Activated CD4-positive, alpha-beta T cell treated with anti-CD3 and anti-CD28 coated beads, Interleukin-2, amount 10 ng/mL, durations not matched to agents 7 days and 5 days (primary cell): ENCODE data around the gene AUTS2. TPM values are rescaled to one million over a fixed set of nuclear protein-coding genes. Genes with fewer than 3 reads are reported as not detected.

Experiments used
- CTCF ChIA-PET: fragments of 350-600 bp; sonication (Branson Sonifier 250); formaldehyde crosslinking; loops from one replicate; lab custom pipeline; 2021; ENCODE audit warnings: antibody characterized with exemption; lab: Charles Lee
- POLR2A ChIA-PET: fragments of 350-600 bp; sonication (Branson Sonifier 250); formaldehyde crosslinking; loops from one replicate; lab custom pipeline; 2021; ENCODE audit warnings: antibody characterized with exemption; lab: Charles Lee
- DNase-seq: peaks from one replicate; pipeline ENCODE4 v3.0.0-alpha.2; 2020
- H3K27ac Mint-ChIP-seq: one replicate; pipeline ENCODE4 v1.8.0; 2021; ENCODE audit warnings: mild to moderate bottlenecking, moderate library complexity, mixed read lengths
- H3K27me3 Mint-ChIP-seq: one replicate; pipeline ENCODE4 v1.8.0; 2021; ENCODE audit warnings: mixed read lengths
- H3K36me3 Mint-ChIP-seq: one replicate; pipeline ENCODE4 v1.8.0; 2021; ENCODE audit warnings: low read depth, mixed read lengths
- H3K4me1 Mint-ChIP-seq: one replicate; pipeline ENCODE4 v1.8.0; 2021; ENCODE audit warnings: mixed read lengths
- H3K4me3 Mint-ChIP-seq: one replicate; pipeline ENCODE4 v1.8.0; 2021; ENCODE audit warnings: mild to moderate bottlenecking, moderate library complexity, mixed read lengths
- H3K9me3 Mint-ChIP-seq: one replicate; pipeline ENCODE4 v1.8.0; 2021; ENCODE audit warnings: mixed read lengths
- total RNA-seq, 2 experiments: library from RNA; stranded (reverse); gene quantifications; one replicate each; pipeline ENCODE4 v1.2.3, GENCODE V29; 2021

AUTS2 gene
- total RNA-seq, 2 experiments from 2014 or later, result 13.9 to 18.9 TPM

DNA sequence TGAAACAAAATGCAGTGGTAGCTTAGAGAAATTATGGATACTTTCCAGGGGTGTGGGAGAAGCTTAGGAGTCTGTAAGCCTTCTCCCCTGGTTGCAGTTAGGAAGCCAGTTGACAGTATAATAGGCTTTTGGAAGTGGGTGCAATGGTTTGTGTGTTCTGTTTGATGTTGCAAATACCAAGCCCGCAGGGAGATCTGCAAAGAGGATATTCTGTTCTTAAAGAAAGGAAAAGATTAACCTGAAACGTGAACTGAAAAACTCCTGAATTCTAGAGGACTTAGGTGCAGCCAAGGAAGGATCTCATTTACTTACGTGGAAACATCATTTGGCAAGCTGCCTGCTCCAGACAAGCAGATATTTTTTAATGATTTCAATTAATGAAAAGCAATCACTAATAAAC lies 496.6 kb downstream of the AUTS2 start:
- no peaks in the 10 kb centered on the region for H3K4me1 Mint-ChIP-seq
- no peaks in the 10 kb centered on the region for H3K27me3 Mint-ChIP-seq
- ChIA-PET POLR2A (no interaction called here), CTCF (no interaction called here)
- H3K27ac Mint-ChIP-seq, result no peak overlapping the region
- no peaks in the 10 kb centered on the region for H3K9me3 Mint-ChIP-seq
- DNase-seq, result no peak
- H3K36me3 Mint-ChIP-seq, result no peaks in the 10 kb centered on the region
- H3K4me3 Mint-ChIP-seq, result no peak overlapping the region

DNA sequence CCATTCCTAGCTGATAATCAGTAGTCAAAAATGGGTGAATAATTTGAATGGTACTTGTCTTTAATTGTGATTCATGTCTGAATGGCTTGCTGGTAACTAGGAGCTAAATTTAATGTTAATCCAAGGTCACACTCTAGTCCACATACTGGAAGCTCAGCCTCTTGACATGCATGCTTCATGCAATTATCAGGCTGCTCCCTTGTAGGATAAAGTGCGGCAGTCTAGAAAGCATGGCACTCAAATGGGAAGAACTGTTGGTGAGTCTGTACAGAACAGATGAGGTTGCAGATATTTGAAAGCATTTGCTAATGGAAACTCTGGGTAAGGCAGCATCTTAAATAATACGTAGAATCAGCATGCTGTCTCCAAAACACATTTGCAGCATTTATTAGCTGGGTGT lies 499.4 kb downstream of the AUTS2 start:
- Mint-ChIP-seq H3K27ac (no peak overlapping the region), H3K36me3 (no peaks in the 10 kb centered on the region), H3K4me1 (no peaks in the 10 kb centered on the region), H3K9me3 (no peaks in the 10 kb centered on the region), H3K27me3 (no peaks in the 10 kb centered on the region), H3K4me3 (no peak overlapping the region)
- CTCF ChIA-PET, result no interaction called here
- DNase-seq, result no peak
- POLR2A ChIA-PET, result no interaction called here

DNA sequence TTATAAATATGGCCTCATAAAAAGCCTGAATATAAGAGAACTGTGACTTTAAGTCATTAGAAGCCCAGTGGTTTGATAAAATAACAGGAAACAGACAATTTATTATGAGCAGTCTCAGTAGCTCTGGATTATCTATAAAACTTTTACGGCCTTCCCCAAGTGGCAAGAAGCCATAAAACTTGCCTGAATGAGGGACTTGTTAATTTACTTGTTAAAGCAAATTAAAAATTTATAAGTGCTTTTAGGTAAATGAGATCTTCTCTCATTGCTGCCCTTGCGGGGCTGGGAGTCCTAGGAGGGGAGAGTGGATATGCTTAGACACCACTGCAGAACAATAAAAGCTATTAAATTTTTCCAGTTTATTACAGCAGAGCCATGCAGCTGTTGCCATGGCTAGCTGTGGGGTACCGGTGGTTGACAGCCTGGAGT lies 499.9 kb downstream of the AUTS2 start:
- no peaks in the 10 kb centered on the region for H3K4me1 Mint-ChIP-seq
- H3K4me3 Mint-ChIP-seq, result no peak overlapping the region
- H3K27me3 Mint-ChIP-seq, result no peaks in the 10 kb centered on the region
- DNase-seq, result no peak
- no peaks in the 10 kb centered on the region for H3K9me3 Mint-ChIP-seq
- CTCF ChIA-PET, result no interaction called here
- H3K36me3 Mint-ChIP-seq, result no peaks in the 10 kb centered on the region
- no peak overlapping the region for H3K27ac Mint-ChIP-seq
- POLR2A ChIA-PET, result no interaction called here

GRCh38 chr7:70098905-70099672 lies 500.8 kb downstream of the AUTS2 start:
- Mint-ChIP-seq H3K4me3 (no peak overlapping the region), H3K4me1 (no peaks in the 10 kb centered on the region), H3K27me3 (no peaks in the 10 kb centered on the region), H3K36me3 (no peaks in the 10 kb centered on the region), H3K27ac (no peak overlapping the region), H3K9me3 (no peaks in the 10 kb centered on the region)
- CTCF ChIA-PET, result no interaction called here
- DNase-seq, result no peak
- POLR2A ChIA-PET, result no interaction called here

- H3K36me3 Mint-ChIP-seq, result no peaks in the 10 kb centered on the region
- no peaks in the 10 kb centered on the region for H3K27me3 Mint-ChIP-seq
- no peaks in the 10 kb centered on the region for H3K9me3 Mint-ChIP-seq
- CTCF ChIA-PET, result interaction anchor here (0.6 kb wide), 1 partner anchor 1126 kb away, joined by 3 read pairs; no protein-coding TSS in a partner anchor
- H3K4me1 Mint-ChIP-seq, result no peaks in the 10 kb centered on the region
- no peak for DNase-seq
- POLR2A ChIA-PET, result no interaction called here
- H3K27ac Mint-ChIP-seq, result no peak overlapping the region
- no peak overlapping the region for H3K4me3 Mint-ChIP-seq
Measured at GRCh38 chr7:70104243-70104642, 506.0 kb downstream of the AUTS2 start.

- CTCF ChIA-PET, result interaction anchor here (0.8 kb wide), 1 partner anchor 62 kb away, joined by 3 read pairs; no protein-coding TSS in a partner anchor
- Mint-ChIP-seq H3K4me3 (no peak overlapping the region), H3K27ac (no peak overlapping the region), H3K9me3 (no peaks in the 10 kb centered on the region), H3K36me3 (no peaks in the 10 kb centered on the region), H3K27me3 (peaks cover 2% of the 10 kb centered on the region), H3K4me1 (no peaks in the 10 kb centered on the region)
- POLR2A ChIA-PET, result no interaction called here
- no peak for DNase-seq
Measured at GRCh38 chr7:70113078-70113477, 514.8 kb downstream of the AUTS2 start.

DNA sequence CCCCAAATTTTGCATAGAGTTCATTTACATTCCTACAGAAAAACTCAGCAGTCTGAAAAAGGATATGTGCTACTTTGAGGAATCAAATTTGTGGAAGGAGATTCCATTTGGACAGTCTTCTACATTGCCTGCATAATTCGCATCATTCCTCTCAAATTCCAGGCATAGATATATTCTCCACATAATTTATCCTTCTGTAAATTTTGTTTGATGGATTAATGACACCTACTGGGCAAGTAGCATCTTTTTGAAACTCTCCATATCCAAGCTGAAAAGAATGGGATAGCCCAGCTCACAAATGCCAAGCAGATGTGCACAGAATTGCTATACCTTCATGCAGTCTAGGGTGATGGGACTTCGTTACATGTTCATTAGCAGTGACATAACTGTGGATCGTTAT lies 515.3 kb downstream of the AUTS2 start:
- no peaks in the 10 kb centered on the region for H3K36me3 Mint-ChIP-seq
- H3K9me3 Mint-ChIP-seq, result no peaks in the 10 kb centered on the region
- no peak overlapping the region for H3K4me3 Mint-ChIP-seq
- ChIA-PET POLR2A (no interaction called here), CTCF (interaction anchor here (0.8 kb wide), 1 partner anchor 62 kb away, joined by 3 read pairs; no protein-coding TSS in a partner anchor)
- no peak for DNase-seq
- peaks cover 2% of the 10 kb centered on the region for H3K27me3 Mint-ChIP-seq
- H3K27ac Mint-ChIP-seq, result no peak overlapping the region
- no peaks in the 10 kb centered on the region for H3K4me1 Mint-ChIP-seq

- Mint-ChIP-seq H3K27ac (no peak overlapping the region), H3K9me3 (no peaks in the 10 kb centered on the region), H3K4me1 (no peaks in the 10 kb centered on the region), H3K36me3 (no peaks in the 10 kb centered on the region), H3K4me3 (no peak overlapping the region), H3K27me3 (peaks cover 2% of the 10 kb centered on the region)
- DNase-seq, result no peak
- CTCF ChIA-PET, result interaction anchor here (0.7 kb wide), 1 partner anchor 71 kb away, joined by 3 read pairs; no protein-coding TSS in a partner anchor
- POLR2A ChIA-PET, result no interaction called here
Measured at GRCh38 chr7:70114806-70115205, 516.5 kb downstream of the AUTS2 start.

- ChIA-PET CTCF (no interaction called here), POLR2A (no interaction called here)
- Mint-ChIP-seq H3K4me1 (no peaks in the 10 kb centered on the region), H3K9me3 (no peaks in the 10 kb centered on the region), H3K27ac (no peak overlapping the region), H3K27me3 (peaks cover 2% of the 10 kb centered on the region), H3K4me3 (no peak overlapping the region), H3K36me3 (no peaks in the 10 kb centered on the region)
- DNase-seq, result no peak
Measured at GRCh38 chr7:70116244-70116643, 518.0 kb downstream of the AUTS2 start.

GRCh38 chr7:70116867-70117266 lies 518.6 kb downstream of the AUTS2 start:
- Mint-ChIP-seq H3K36me3 (no peaks in the 10 kb centered on the region), H3K4me3 (no peak overlapping the region), H3K9me3 (no peaks in the 10 kb centered on the region), H3K27ac (no peak overlapping the region), H3K27me3 (peaks cover 2% of the 10 kb centered on the region), H3K4me1 (no peaks in the 10 kb centered on the region)
- POLR2A ChIA-PET, result no interaction called here
- CTCF ChIA-PET, result no interaction called here
- no peak for DNase-seq

DNA sequence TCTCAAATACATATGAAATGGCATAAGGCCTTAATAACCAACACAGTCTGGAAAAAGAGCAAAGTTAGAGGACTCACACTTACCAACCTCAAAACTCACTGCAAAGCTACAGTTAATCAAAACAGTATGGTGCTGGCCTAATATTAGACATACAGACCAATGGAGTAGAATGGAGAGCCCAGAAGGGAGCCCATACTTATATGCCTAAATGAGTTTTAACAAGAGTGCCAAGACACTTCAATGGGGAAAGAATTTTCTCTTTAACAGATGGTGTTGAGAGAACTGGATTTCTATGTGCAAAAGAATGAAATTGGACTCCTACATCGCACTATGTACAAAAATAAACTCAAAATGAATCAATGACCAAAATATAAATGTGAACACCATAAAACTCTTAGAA lies 522.6 kb downstream of the AUTS2 start:
- H3K4me1 Mint-ChIP-seq, result no peaks in the 10 kb centered on the region
- POLR2A ChIA-PET, result no interaction called here
- no peak overlapping the region for H3K27ac Mint-ChIP-seq
- peaks cover 15% of the 10 kb centered on the region for H3K9me3 Mint-ChIP-seq
- no peaks in the 10 kb centered on the region for H3K27me3 Mint-ChIP-seq
- no peak for DNase-seq
- no peaks in the 10 kb centered on the region for H3K36me3 Mint-ChIP-seq
- H3K4me3 Mint-ChIP-seq, result no peak overlapping the region
- CTCF ChIA-PET, result no interaction called here

DNA sequence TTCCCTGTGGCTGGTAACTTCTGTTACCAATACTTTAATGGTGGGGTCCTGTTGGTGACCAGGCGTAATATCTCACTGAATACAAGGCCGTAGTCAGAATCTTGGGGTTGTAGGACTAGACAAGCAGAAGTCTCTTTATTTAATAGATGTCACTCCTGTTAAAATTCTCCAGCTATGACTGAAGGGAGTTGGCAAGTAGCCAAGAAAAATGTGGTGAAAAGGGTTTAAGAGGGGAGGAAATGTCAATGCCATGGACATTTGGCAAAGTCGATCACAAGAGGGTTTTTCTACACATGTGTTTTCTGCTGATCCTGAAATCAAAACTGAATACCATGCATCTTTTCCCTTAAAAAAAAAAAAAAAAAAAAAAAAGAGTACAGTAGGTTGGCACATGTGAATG lies 533.5 kb downstream of the AUTS2 start:
- ChIA-PET POLR2A (no interaction called here), CTCF (no interaction called here)
- no peaks in the 10 kb centered on the region for H3K4me1 Mint-ChIP-seq
- peaks cover 5% of the 10 kb centered on the region for H3K9me3 Mint-ChIP-seq
- peaks cover 2% of the 10 kb centered on the region for H3K27me3 Mint-ChIP-seq
- no peaks in the 10 kb centered on the region for H3K36me3 Mint-ChIP-seq
- no peak overlapping the region for H3K4me3 Mint-ChIP-seq
- H3K27ac Mint-ChIP-seq, result no peak overlapping the region
- DNase-seq, result no peak

- CTCF ChIA-PET, result no interaction called here
- Mint-ChIP-seq H3K27me3 (peaks cover 2% of the 10 kb centered on the region), H3K27ac (no peak overlapping the region), H3K36me3 (no peaks in the 10 kb centered on the region), H3K9me3 (peaks cover 4% of the 10 kb centered on the region), H3K4me1 (no peaks in the 10 kb centered on the region), H3K4me3 (no peak overlapping the region)
- POLR2A ChIA-PET, result no interaction called here
- no peak for DNase-seq
Measured at GRCh38 chr7:70132226-70132851, 534.1 kb downstream of the AUTS2 start.
